Upper lobe of left lung (tissue), 6 donors: ENCODE results near the gene ZNF221. TPM values are rescaled to one million over a fixed set of nuclear protein-coding genes. Genes with fewer than 3 reads are reported as not detected.

ENCODE experiments used
- ATAC-seq, 2 donors: fragments of 200-7000 bp; cut with Tn5 transposase; one replicate each; pipeline ENCODE4 v1.9.1; 2022; ENCODE audit warnings: mild to moderate bottlenecking in 2 of 2, moderate library complexity in 2 of 2; ENCODE audit not compliant: low FRiP score in 2 of 2
- DNase-seq, 2 donors: peaks; one replicate each; pipeline ENCODE4 v3.0.0-alpha.2; 2019 to 2020
- H3K27ac ChIP-seq, 4 donors: fragments of 200-600 bp; sonication (generic); one replicate each; pipeline ENCODE4 v1.5.1; 2016 to 2019
- H3K27me3 ChIP-seq, 4 donors: fragments of 200-600 bp; sonication (generic); one replicate each; pipeline ENCODE4 v1.5.1; 2017 to 2019
- H3K36me3 ChIP-seq, 4 donors: fragments of 200-600 bp; sonication (generic); one replicate each; pipeline ENCODE4 v1.5.1; 2016 to 2019
- H3K4me1 ChIP-seq, 4 donors: fragments of 200-600 bp; sonication (generic); one replicate each; pipeline ENCODE4 v1.5.1; 2018 to 2019
- H3K4me3 ChIP-seq, 4 donors: fragments of 200-600 bp; sonication (generic); one replicate each; pipeline ENCODE4 v1.5.1; 2017 to 2019; ENCODE audit warnings: mild to moderate bottlenecking in 2 of 4, moderate library complexity in 1 of 4
- H3K9me3 ChIP-seq, 4 donors: fragments of 200-600 bp; sonication (generic); one replicate each; pipeline ENCODE4 v1.5.1; 2018 to 2019
- CTCF ChIP-seq, 6 experiments: fragments of 450-650 bp in 4 of 6; fragments of 200-600 bp in 2 of 6; sonication (generic) in 2 of 6; IDR thresholded peaks; one replicate each; pipeline ENCODE4 v1.5.1; 2016 to 2019; ENCODE audit warnings: antibody characterized with exemption in 6 of 6
- EP300 ChIP-seq, 4 donors: sonication (generic); formaldehyde crosslinking; IDR thresholded peaks; one replicate each; pipeline ENCODE4 v1.5.1; 2017; ENCODE audit warnings: antibody characterized with exemption in 4 of 4, control low read depth in 2 of 4
- POLR2A ChIP-seq, 4 donors: fragments of 450-650 bp; IDR thresholded peaks; one replicate each; pipeline ENCODE4 v1.5.1; 2016 to 2017; ENCODE audit warnings: antibody characterized with exemption in 4 of 4, mild to moderate bottlenecking in 2 of 4
- POLR2AphosphoS5 ChIP-seq, 2 donors: sonication (generic); formaldehyde crosslinking; IDR thresholded peaks; one replicate each; pipeline ENCODE4 v1.5.1; 2017; ENCODE audit warnings: antibody characterized with exemption in 2 of 2
- WGBS, 2 donors: methylation state at CpG; one replicate each; pipeline ENCODE4 v1.1.5; 2017 to 2018; 5-methylcytosine and 5-hydroxymethylcytosine counted together
- small RNA-seq, 4 donors: library from RNA; depleted of rRNA; stranded (forward); fragments of <200 nt; gene quantifications; one replicate each; pipeline ENCODE3, GENCODE V24; 2016
- total RNA-seq, 6 donors: library from RNA; depleted of rRNA in 4 of 6; stranded (reverse); fragments of >200 nt in 4 of 6; gene quantifications; one replicate each; pipeline versions ENCODE4 v1.1.0 to v1.2.1, GENCODE V29; 2016 to 2021
- donor health status: DM: no; HTN: no; CAD: no; lungs with moderate emphysema.
- donor health status: DM: no; HTN: yes; CAD: no; lungs with severe emphysema.

The ZNF221 gene
- total RNA-seq, 6 donors from 2014 or later, result 1.4 to 16.8 (median 3.5) TPM

- Histone ChIP-seq H3K27ac (no peak overlapping the region), H3K4me1 (no peaks in the 10 kb centered on the region), H3K9me3 (peaks cover 42 to 90% (median 80%) of the 10 kb centered on the region in 4 donors), H3K27me3 (no peaks in the 10 kb centered on the region), H3K4me3 (no peak overlapping the region), H3K36me3 (peaks cover 37 to 56% (median 53%) of the 10 kb centered on the region in 4 donors)
- no peak for ATAC-seq
- TF ChIP-seq EP300 (IDR thresholded peaks at IDR 0.05) (no peak), POLR2A (IDR thresholded peaks at IDR 0.05) (no peak), POLR2AphosphoS5 (IDR thresholded peaks at IDR 0.05) (no peak), CTCF (IDR thresholded peaks at IDR 0.05) (no peak)
- 96 to 99% methylated on average over 5 of the region's 5 CpGs for WGBS, 2 donors
- no peak for DNase-seq
These were observed 59.4 kb downstream of the ZNF221 start for GRCh38 chr19:44010468-44010867.

Small RNAs within 50 kb of the gene (small RNA-seq; reads per million reads assigned to genes)
- gene AC006213.5, result 0 reads per million in 4 donors

Other genes starting within 250 kb of the ZNF221 start
- gene IRGC, start 235.2 kb upstream of the ZNF221 start, total RNA-seq, result not detected
- 100 to 1,000 TPM in 1 of 6 donors, 10 to 100 TPM in 5; 23.0 to 119 (median 52.9) TPM for gene SMG9, start 196.3 kb upstream of the ZNF221 start, total RNA-seq
- 10 to 100 TPM in 3 of 6 donors, 1 to 10 TPM in 3; 4.7 to 43.0 (median 10.4) TPM for gene KCNN4, start 170.3 kb upstream of the ZNF221 start, total RNA-seq
- 1 to 10 TPM; 2.7 to 9.9 (median 6.0) TPM for gene LYPD5, start 148.8 kb upstream of the ZNF221 start, total RNA-seq
- gene ZNF283, start 123.9 kb upstream of the ZNF221 start, total RNA-seq, result 10 to 100 TPM in 1 of 6 donors, 1 to 10 TPM in 5; 2.9 to 11.7 (median 6.7) TPM
- 1 to 10 TPM in 3 of 6 donors, under 1 TPM in 2, not detected in 1; 0.46 to 2.1 (median 1.1) TPM for gene ZNF404, start 67.3 kb upstream of the ZNF221 start, total RNA-seq
- 10 to 100 TPM in 5 of 6 donors, 1 to 10 TPM in 1; 5.9 to 15.8 (median 11.0) TPM for gene ZNF45, start 15.9 kb upstream of the ZNF221 start, total RNA-seq
- gene ZNF155, start 33.0 kb downstream of the ZNF221 start, total RNA-seq, result 1 to 10 TPM; 3.4 to 8.6 (median 5.7) TPM
- gene ZNF230, start 51.7 kb downstream of the ZNF221 start, total RNA-seq, result 1 to 10 TPM; 2.2 to 6.4 (median 4.7) TPM
- gene ZNF222, start 74.2 kb downstream of the ZNF221 start, total RNA-seq, result 10 to 100 TPM in 1 of 6 donors, 1 to 10 TPM in 4, not detected in 1; 2.5 to 13.6 (median 4.0) TPM
- gene ZNF223, start 100.8 kb downstream of the ZNF221 start, total RNA-seq, result 10 to 100 TPM in 1 of 6 donors, 1 to 10 TPM in 5; 4.7 to 11.8 (median 6.3) TPM
- gene ZNF284, start 120.9 kb downstream of the ZNF221 start, total RNA-seq, result 1 to 10 TPM; 1.0 to 4.8 (median 1.8) TPM
- gene ZNF224, start 143.1 kb downstream of the ZNF221 start, total RNA-seq, result 100 to 1,000 TPM in 1 of 6 donors, 10 to 100 TPM in 5; 19.8 to 108 (median 29.1) TPM
- gene ZNF225, start 162.2 kb downstream of the ZNF221 start, total RNA-seq, result 10 to 100 TPM in 1 of 6 donors, 1 to 10 TPM in 5; 1.6 to 11.5 (median 4.5) TPM
- gene ZNF234, start 190.3 kb downstream of the ZNF221 start, total RNA-seq, result 10 to 100 TPM in 3 of 6 donors, 1 to 10 TPM in 3; 4.9 to 25.1 (median 9.5) TPM
- gene ZNF226, start 213.9 kb downstream of the ZNF221 start, total RNA-seq, result 10 to 100 TPM in 5 of 6 donors, 1 to 10 TPM in 1; 6.8 to 25.8 (median 14.4) TPM